Neural cell (in vitro differentiated cells): ENCODE measurements around the gene TCEAL9. TPM values are rescaled to one million over a fixed set of nuclear protein-coding genes. Genes with fewer than 3 reads are reported as not detected.

ENCODE experiments used
- H2AFZ ChIP-seq: fragments of 200-600, 300-800 bp; sonication (generic), shearing (Covaris generic); 2 replicates; pipeline ENCODE4 v1.6.0; 2014; ENCODE audit warnings: low read depth, mild to moderate bottlenecking, antibody characterized with exemption, low read length, moderate library complexity
- H3F3A ChIP-seq: fragments of 200-600 bp; shearing (Covaris generic); 2 replicates; pipeline ENCODE4 v1.6.1; 2016; ENCODE audit warnings: mild to moderate bottlenecking, moderate library complexity, mixed read lengths, antibody characterized with exemption, low read length; ENCODE audit not compliant: insufficient read depth, poor library complexity, severe bottlenecking
- H3K27ac ChIP-seq: fragments of 200-600, 300-800 bp; sonication (generic), shearing (Covaris generic); 2 replicates; pipeline ENCODE4 v1.5.1; 2014; ENCODE audit warnings: mild to moderate bottlenecking, low read length, moderate library complexity
- H3K27me3 ChIP-seq: fragments of 300-800, 200-600 bp; sonication (generic), shearing (Covaris generic); 2 replicates; pipeline ENCODE4 v1.6.0; 2014; ENCODE audit warnings: mild to moderate bottlenecking, low read depth, low read length, moderate library complexity; ENCODE audit not compliant: insufficient read depth
- H3K36me3 ChIP-seq: fragments of 300-800, 200-600 bp; sonication (generic), shearing (Covaris generic); 2 replicates; pipeline ENCODE4 v1.5.1; 2014; ENCODE audit warnings: mild to moderate bottlenecking, antibody characterized with exemption, low read length, moderate library complexity; ENCODE audit not compliant: insufficient read depth
- H3K4me2 ChIP-seq: fragments of 300-800, 200-600 bp; sonication (generic), shearing (Covaris generic); 2 replicates; pipeline ENCODE4 v1.6.0; 2014; ENCODE audit warnings: mild to moderate bottlenecking, low read length
- H3K4me3 ChIP-seq: fragments of 300-800, 200-600 bp; sonication (generic), shearing (Covaris generic); 2 replicates; pipeline ENCODE4 v1.5.1; 2014; ENCODE audit warnings: mild to moderate bottlenecking, low read length, moderate library complexity
- H3K79me2 ChIP-seq: fragments of 200-600 bp; shearing (Covaris generic); replicated peaks from 2 replicates; pipeline ENCODE4 v1.6.0; 2014; ENCODE audit warnings: mild to moderate bottlenecking, low read length, moderate library complexity; ENCODE audit not compliant: insufficient read depth
- H3K9ac ChIP-seq: fragments of 300-800, 200-600 bp; sonication (generic), shearing (Covaris generic); 2 replicates; pipeline ENCODE4 v1.6.1; 2016; ENCODE audit warnings: mild to moderate bottlenecking, low read length, mixed read lengths
- H3K9me2 ChIP-seq: fragments of 200-600 bp; shearing (Covaris generic); 2 replicates; pipeline ENCODE4 v1.6.1; 2016; ENCODE audit warnings: mild to moderate bottlenecking, low read length, mixed read lengths; ENCODE audit not compliant: insufficient read depth
- H3K9me3 ChIP-seq: fragments of 200-600, 300-800 bp; sonication (generic), shearing (Covaris generic); 2 replicates; pipeline ENCODE4 v1.6.1; 2016; ENCODE audit warnings: mild to moderate bottlenecking, mixed run types, low read length, moderate library complexity, mixed read lengths
- H4K20me1 ChIP-seq: fragments of 200-600 bp; shearing (Covaris generic); 2 replicates; pipeline ENCODE4 v1.6.1; 2016; ENCODE audit warnings: mild to moderate bottlenecking, mixed run types; ENCODE audit not compliant: insufficient read depth
- CTCF ChIP-seq: fragments of 450-650 bp; IDR thresholded peaks from 2 replicates; pipeline ENCODE4 v1.5.1; 2014; ENCODE audit warnings: antibody characterized with exemption, mild to moderate bottlenecking, moderate library complexity; ENCODE audit not compliant: poor library complexity, severe bottlenecking
- EP300 ChIP-seq: fragments of 450-650 bp; conservative IDR thresholded peaks from 2 replicates; pipeline ENCODE4 v1.6.1; 2014; ENCODE audit warnings: antibody characterized with exemption, mild to moderate bottlenecking, moderate library complexity; ENCODE audit not compliant: poor library complexity, severe bottlenecking
- EZH2 ChIP-seq: fragments of 200-600, 300-800 bp; shearing (Covaris generic), sonication (generic); IDR thresholded peaks from 2 replicates; pipeline ENCODE4 v1.6.1; 2014; ENCODE audit warnings: antibody characterized with exemption, low read length, borderline replicate concordance, mild to moderate bottlenecking; ENCODE audit not compliant: insufficient read depth, poor library complexity, severe bottlenecking
- MXI1 ChIP-seq: fragments of 450-650 bp; conservative IDR thresholded peaks from 2 replicates; pipeline ENCODE4 v1.6.1; 2014; ENCODE audit warnings: antibody characterized with exemption, mild to moderate bottlenecking; ENCODE audit not compliant: poor library complexity, severe bottlenecking
- POLR2AphosphoS5 ChIP-seq: IDR thresholded peaks from 2 replicates; pipeline ENCODE4 v1.6.1; 2012
- RAD21 ChIP-seq: fragments of 450-650 bp; conservative IDR thresholded peaks from 2 replicates; pipeline ENCODE4 v1.6.1; 2014; ENCODE audit warnings: antibody characterized with exemption, mild to moderate bottlenecking, moderate library complexity
- REST ChIP-seq: IDR thresholded peaks from 2 replicates; pipeline ENCODE4 v1.6.1; 2012; ENCODE audit warnings: borderline replicate concordance
- SMC3 ChIP-seq: fragments of 450-650 bp; conservative IDR thresholded peaks from 2 replicates; pipeline ENCODE4 v1.6.1; 2014; ENCODE audit warnings: antibody characterized with exemption, mild to moderate bottlenecking, moderate library complexity; ENCODE audit not compliant: poor library complexity
- TAF1 ChIP-seq: IDR thresholded peaks from 2 replicates; pipeline ENCODE4 v1.6.1; 2012; ENCODE audit warnings: low read depth
- polyA plus RNA-seq: library from polyadenylated mRNA; depleted of rRNA; stranded (reverse); fragments of >200 nt; gene quantifications from 2 replicates; pipeline ENCODE4 v1.2.3, GENCODE V29; 2014

The TCEAL9 gene
- polyA plus RNA-seq, 1 donor from 2014 or later, result 84.5 TPM

- H3K27me3 ChIP-seq, result no peaks in the 10 kb centered on the region
- TF ChIP-seq CTCF (no peak), EZH2 (no peak), REST (no peak), TAF1 (no peak), POLR2AphosphoS5 (no peak), SMC3 (no peak), RAD21 (no peak), EP300 (no peak), MXI1 (no peak)
- no peaks in the 10 kb centered on the region for H3K9me2 ChIP-seq
- H2AFZ ChIP-seq, result no peak overlapping the region
- H3K4me2 ChIP-seq, result no peak overlapping the region
- H3K9ac ChIP-seq, result no peak overlapping the region
- no peaks in the 10 kb centered on the region for H3F3A ChIP-seq
- H3K36me3 ChIP-seq, result no peaks in the 10 kb centered on the region
- H3K79me2 ChIP-seq, result no peaks in the 10 kb centered on the region
- H3K9me3 ChIP-seq, result no peaks in the 10 kb centered on the region
- no peak overlapping the region for H3K4me3 ChIP-seq
- H3K27ac ChIP-seq, result no peak overlapping the region
- no peaks in the 10 kb centered on the region for H4K20me1 ChIP-seq
These were observed 11.7 kb upstream of the TCEAL9 start for GRCh38 chrX:103344606-103345005.

GRCh38 chrX:103347682-103348397 is 8.5 kb upstream of the TCEAL9 start:
- TF ChIP-seq SMC3 (no peak), CTCF (no peak), TAF1 (no peak), RAD21 (no peak), REST (no peak), EZH2 (no peak)
- Histone ChIP-seq H3K27me3 (no peaks in the 10 kb centered on the region), H3F3A (no peaks in the 10 kb centered on the region), H3K36me3 (no peaks in the 10 kb centered on the region), H3K9ac (no peak overlapping the region), H4K20me1 (no peaks in the 10 kb centered on the region), H3K79me2 (no peaks in the 10 kb centered on the region), H3K4me3 (no peak overlapping the region), H3K9me2 (no peaks in the 10 kb centered on the region), H3K9me3 (no peaks in the 10 kb centered on the region), H3K4me2 (no peak overlapping the region), H2AFZ (no peak overlapping the region), H3K27ac (no peak overlapping the region)
